Fibroblast of the aortic adventitia (primary cell): ENCODE results near the gene P2RX5. TPM values are rescaled to one million over a fixed set of nuclear protein-coding genes. Genes with fewer than 3 reads are reported as not detected.

Experiments used
- DNase-seq: peaks from one replicate; pipeline ENCODE4 v3.0.0-alpha.2; 2010; ENCODE audit warnings: low read depth
- H3K4me3 ChIP-seq: 2 replicates; pipeline ENCODE4 v1.5.1; 2011; ENCODE audit warnings: low read depth, mild to moderate bottlenecking, control low read depth, low read length, moderate library complexity
- total RNA-seq: library from RNA; depleted of rRNA; stranded (reverse); fragments of >200 nt; gene quantifications from 2 replicates; pipeline ENCODE4 v1.2.3, GENCODE V29; 2012; ENCODE audit warnings: low replicate concordance
- TF ChIP-seq, protein P1 (sequence below): IDR thresholded peaks from 2 replicates; pipeline ENCODE4 v1.5.1; 2011; ENCODE audit warnings: mild to moderate bottlenecking, low read length, control low read depth, inconsistent platforms; ENCODE audit not compliant: insufficient read depth

P2RX5 gene
- total RNA-seq, 1 donor = 0.27 TPM

- peak; percentile 86 for DNase-seq
- H3K4me3 ChIP-seq = peak within 1 kb of the TSS; percentile 88
- TF ChIP-seq, protein P1, sequence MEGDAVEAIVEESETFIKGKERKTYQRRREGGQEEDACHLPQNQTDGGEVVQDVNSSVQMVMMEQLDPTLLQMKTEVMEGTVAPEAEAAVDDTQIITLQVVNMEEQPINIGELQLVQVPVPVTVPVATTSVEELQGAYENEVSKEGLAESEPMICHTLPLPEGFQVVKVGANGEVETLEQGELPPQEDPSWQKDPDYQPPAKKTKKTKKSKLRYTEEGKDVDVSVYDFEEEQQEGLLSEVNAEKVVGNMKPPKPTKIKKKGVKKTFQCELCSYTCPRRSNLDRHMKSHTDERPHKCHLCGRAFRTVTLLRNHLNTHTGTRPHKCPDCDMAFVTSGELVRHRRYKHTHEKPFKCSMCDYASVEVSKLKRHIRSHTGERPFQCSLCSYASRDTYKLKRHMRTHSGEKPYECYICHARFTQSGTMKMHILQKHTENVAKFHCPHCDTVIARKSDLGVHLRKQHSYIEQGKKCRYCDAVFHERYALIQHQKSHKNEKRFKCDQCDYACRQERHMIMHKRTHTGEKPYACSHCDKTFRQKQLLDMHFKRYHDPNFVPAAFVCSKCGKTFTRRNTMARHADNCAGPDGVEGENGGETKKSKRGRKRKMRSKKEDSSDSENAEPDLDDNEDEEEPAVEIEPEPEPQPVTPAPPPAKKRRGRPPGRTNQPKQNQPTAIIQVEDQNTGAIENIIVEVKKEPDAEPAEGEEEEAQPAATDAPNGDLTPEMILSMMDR = peak; percentile 60
These were observed 27.8 kb upstream of the P2RX5 start, which contains the start of gene HASPIN for GRCh38 chr17:3723556-3724377. HASPIN (plus strand) TSS chr17:3723903; CDS start chr17:3723936, 33 bp downstream.

GRCh38 chr17:3723188-3723555, 27.2 kb upstream of the P2RX5 start:
- no peak for DNase-seq
- TF ChIP-seq, protein P1 = no peak
- H3K4me3 ChIP-seq = peak overlapping the region; percentile 88

GRCh38 chr17:3722716-3723115, 26.8 kb upstream of the P2RX5 start:
- peak; percentile 51 for DNase-seq

GRCh38 chr17:3719265-3719664, 23.3 kb upstream of the P2RX5 start:
- TF ChIP-seq, protein P1 = no peak
- DNase-seq = no peak
- no peak overlapping the region for H3K4me3 ChIP-seq

More at GRCh38 chr17:3722716-3723115, 26.8 kb upstream of the P2RX5 start:
- H3K4me3 ChIP-seq = peak overlapping the region; percentile 88
- TF ChIP-seq, protein P1 = no peak

DNA sequence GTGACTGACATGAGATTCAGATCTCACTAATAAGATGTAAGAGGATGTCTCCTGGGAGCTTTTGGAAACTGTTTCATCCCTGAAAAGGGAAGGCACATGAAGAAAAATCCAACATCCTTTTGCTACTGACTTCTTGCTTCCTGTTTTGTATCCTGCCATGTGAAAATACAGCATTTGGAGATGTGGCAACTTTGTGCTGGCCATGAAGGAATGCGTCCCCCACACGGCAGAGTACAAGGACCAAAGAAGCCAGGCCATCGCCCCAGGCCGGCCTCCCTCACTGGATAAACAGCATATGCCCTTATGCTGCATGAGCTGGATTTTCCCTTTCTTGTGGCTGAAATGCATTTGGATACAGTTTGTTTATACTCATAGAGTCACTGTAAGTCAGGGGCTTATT, 22.2 kb upstream of the P2RX5 start:
- TF ChIP-seq, protein P1 = no peak
- no peak overlapping the region for H3K4me3 ChIP-seq
- no peak for DNase-seq

GRCh38 chr17:3715296-3715695, 19.3 kb upstream of the P2RX5 start:
- DNase-seq = no peak
- H3K4me3 ChIP-seq = no peak overlapping the region
- TF ChIP-seq, protein P1 = no peak
